HG03354 (cell line): ENCODE results near the gene ST6GALNAC4.
"Not testable (repeated sequence)": the region's sequence is repeated elsewhere in the genome, so short reads cannot be mapped to it uniquely, and the experiment has no call there.

Experiments
- ATAC-seq: cut with Tn5 transposase; IDR thresholded peaks from one replicate; pipeline ENCODE4 v1.9.1; 2021; ENCODE audit warnings: mild to moderate bottlenecking; ENCODE audit not compliant: unreplicated experiment, poor library complexity, severe bottlenecking

ST6GALNAC4 gene

GRCh38 chr9:127896395-127897192 lies 20.2 kb downstream of the ST6GALNAC4 start:
- no peak for ATAC-seq

DNA sequence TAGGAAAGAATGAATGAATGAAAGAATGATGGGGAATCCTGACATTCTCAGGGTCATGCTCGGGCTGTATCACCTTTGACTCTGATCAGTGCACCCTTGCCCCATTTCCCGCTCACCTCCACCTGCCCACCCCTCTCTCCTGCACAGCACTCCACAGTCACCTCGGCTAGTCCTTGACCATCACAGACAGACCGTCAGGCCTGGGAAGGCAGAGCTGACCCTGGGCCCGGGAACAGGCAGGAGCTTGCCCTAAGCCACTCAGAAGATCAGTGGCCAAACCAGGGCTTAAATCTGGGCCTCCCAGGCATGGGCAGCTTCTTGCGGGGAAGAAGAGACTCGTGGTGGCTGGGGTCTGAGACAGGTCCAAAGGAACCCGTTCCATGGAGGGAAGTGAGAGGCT lies 21.0 kb downstream of the ST6GALNAC4 start:
- ATAC-seq = no peak

DNA sequence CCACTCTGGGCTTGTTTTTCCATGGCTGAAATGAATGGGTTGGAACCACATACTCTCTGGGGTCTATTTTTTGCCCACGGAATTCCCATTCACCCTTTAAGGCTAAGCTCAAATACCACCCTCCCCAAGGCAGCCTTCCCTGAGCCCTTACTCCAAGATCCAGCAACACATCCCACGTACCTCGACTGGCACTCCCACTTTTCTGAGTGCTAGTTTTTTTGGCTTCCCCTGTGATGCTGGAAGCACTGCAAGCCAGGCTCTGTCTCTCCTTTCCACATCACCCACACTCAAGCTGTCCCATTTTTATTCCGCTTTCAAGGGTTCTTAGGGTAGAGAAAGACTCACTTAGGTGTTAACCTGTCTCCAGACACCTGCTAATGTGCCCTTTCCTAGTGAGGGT lies 23.4 kb downstream of the ST6GALNAC4 start:
- ATAC-seq = no peak

DNA sequence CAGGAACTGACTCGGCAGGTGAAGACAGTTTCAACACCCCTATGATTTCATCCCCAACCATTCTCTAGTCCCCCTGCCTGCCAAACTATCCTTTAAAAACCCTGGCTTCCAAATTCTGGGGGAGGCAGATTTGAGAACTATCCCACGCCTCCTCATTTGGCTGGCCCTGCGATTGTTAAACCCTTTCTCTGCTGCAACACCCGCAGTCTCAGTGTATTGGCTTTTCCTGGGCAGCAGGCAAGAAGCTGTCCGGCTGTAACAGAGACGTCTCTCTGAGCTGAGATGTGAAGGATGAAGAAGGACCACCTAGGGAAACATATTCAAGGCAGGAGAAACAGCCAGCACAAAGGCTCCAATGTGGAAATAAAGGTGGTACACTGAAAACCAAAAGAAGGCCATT lies 24.0 kb downstream of the ST6GALNAC4 start:
- ATAC-seq = no peak

DNA sequence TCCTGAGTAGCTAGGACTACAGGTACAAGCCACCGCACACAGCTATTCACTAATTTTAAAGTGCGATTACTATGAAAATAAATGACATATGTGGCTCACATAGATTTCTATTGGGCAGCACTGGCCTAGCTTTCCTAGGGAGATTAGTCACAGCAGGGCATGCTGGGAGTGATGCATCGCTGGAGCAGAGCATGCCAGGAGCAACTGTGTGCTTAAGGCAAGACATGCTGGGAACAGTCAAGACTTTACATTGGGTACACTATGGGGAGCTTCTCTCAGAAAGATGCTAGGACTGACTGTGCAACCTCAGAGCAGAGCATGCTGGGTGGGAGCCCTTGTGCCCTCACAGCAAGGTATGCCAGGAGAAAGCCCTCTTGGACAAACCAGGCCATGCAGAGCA lies 26.8 kb downstream of the ST6GALNAC4 start:
- ATAC-seq = no peak

- no peak for ATAC-seq
These were observed 29.0 kb downstream of the ST6GALNAC4 start for GRCh38 chr9:127887792-127888191.

DNA sequence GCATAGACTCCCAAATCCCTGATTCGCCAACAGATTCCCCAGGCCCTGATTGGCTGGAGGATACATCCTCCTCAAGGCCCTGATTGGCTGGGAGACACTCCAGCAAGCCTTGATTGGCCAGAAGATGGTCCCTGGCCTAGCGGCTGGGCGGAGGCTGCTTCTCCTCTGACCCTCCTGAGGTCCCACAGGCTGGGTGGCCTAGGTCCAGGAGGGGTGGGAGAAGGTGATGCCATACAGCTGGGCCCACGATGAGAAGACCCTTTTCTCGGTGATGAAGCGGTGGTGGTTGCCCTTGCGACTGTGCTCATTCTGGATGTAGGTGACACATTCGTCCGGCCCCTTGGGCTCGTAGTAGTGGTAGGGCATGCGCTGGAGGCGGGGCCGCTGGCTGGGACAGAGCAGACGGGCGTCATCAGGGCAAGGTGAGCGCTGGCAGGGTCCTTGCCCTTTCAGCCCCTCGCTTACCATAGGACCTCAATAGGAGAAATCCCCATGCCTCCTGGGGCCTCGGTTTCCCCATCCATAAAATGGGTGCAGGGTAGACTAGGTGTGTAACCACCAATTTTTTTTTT lies 30.4 kb downstream of the ST6GALNAC4 start:
- ATAC-seq = no peak

DNA sequence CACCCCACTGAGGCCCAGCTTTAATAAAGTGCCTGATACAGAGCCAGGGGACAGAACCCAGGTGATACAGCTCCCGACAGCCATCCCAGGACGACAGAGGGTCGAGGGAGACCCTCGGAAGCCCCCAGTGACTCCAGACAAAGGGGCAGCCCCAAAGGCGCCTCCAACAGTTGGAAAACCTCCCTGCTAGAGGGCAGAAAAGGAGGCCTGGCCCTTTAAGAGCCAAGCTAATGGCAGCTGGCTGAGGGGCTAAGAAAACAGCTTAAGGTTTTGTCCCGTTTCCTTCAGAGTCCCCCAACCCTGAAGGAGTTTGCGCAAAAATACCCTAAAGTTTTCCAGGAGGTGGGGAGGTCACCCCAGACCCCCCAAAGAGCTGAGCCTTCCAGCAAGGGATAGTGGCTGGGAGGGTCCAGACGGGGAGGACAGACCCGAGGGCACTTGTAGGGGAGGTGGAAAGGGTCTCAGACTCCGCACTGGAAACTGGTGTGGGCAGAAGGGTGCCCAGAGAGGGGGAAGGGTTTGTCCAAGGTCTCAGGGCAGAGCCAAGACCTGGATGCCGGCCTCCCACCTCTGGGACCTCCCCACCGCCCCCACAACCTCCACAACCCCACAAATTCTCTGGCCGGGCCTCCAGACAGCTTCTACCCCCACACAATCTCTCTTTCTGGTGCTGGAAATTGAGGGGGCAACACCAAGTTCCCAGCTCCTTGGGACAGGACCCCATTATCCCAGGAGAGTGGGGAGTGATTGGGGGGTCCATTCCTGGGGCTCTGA lies 31.1 kb downstream of the ST6GALNAC4 start:
- no peak for ATAC-seq

DNA sequence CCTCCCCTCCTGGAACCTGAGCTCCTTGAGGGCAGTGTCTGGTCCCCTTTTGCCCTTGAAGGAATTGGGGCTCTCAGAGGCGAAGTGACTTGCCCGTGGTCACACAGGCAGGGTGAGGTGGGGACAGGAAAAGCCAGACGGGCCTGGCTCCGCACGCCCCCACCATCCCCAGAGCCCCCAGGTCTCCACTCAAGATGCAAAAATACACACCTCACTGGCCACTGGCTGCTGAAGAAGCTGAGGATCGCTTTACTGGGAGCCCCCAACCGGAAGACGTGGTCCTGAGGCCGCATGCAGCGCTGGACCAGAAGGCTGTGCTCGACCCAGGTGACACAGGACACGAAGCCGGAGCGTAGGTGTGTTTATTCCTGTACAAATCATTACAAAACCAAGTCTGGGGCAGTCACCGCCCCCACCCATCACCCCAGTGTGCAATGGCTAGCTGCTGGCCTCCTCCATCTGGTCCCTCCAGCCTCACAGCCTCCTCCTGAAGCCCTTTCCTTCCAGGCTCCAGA lies 31.8 kb downstream of the ST6GALNAC4 start:
- ATAC-seq = no peak

- ATAC-seq = no peak
These were observed 32.4 kb downstream of the ST6GALNAC4 start for GRCh38 chr9:127884427-127884911.

- ATAC-seq = no peak
These were observed 32.9 kb downstream of the ST6GALNAC4 start for GRCh38 chr9:127883959-127884358.

GRCh38 chr9:127881715-127882114 lies 35.1 kb downstream of the ST6GALNAC4 start:
- not testable (repeated sequence) for ATAC-seq

GRCh38 chr9:127880143-127880542 lies 36.7 kb downstream of the ST6GALNAC4 start:
- no peak for ATAC-seq

DNA sequence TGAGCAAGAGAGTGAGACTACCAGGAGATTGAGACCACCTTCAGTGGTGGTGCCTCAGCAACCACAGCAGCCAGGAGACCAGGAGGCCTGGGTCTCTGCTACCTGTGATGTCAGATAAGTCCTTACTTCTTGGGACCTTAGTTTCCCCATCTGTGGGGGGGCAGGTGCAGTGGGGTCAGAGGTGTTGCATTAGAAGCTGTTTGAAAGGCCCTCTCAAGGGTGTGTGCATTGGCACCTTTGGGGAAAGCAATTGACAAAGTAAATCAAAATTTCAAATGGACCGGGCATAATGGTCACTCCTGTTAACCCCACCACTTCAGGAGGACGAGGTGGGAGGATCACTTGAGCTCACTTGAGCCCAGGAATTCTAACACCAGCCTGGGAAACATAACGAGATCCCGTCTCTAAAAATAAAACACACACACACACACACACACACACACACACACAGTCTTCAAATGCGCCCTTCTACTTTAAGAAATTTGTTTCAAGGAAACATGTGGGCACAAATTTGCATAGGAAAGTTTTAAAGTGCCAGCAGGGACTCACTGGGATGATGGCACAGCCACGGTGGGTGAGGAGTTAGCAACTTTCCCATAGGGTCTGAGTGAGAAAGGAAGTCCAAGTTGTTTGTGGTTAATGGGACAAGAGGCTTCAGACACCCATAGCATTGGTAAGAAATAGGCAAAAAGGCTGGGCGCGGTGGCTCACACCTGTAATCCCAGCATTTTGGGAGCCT lies 38.0 kb downstream of the ST6GALNAC4 start:
- no peak for ATAC-seq

DNA sequence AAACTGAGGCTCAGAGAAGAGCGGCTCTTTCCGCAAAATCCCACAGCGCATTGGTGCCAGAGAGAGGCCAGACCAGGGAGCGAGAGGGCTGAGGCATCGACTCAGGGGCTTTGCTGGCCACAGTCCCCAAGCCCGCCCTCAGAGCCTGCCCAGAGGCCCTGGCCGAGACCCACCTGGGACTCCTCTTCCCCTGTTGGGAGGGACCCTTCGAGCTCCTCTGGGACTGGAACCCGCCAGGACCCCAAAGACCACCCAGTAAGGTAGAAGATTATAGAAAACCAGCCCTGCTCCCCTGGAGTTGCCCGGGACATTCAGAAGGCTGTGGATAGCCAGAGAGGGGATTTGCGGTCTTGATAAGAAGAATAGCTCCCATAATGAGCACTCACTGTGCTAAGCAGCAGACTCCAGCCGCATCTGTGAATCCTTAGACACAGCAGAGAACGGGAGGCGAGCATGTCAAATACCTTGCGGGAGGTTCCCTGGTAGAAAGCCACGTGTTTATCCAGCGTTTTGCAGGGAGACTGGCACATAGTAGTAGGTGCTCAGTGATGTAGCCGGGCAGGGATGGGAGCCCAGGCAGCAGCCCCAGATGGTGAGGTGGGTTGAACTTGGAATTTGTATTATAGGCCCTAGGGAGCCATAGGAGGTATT lies 38.7 kb downstream of the ST6GALNAC4 start:
- ATAC-seq = no peak

DNA sequence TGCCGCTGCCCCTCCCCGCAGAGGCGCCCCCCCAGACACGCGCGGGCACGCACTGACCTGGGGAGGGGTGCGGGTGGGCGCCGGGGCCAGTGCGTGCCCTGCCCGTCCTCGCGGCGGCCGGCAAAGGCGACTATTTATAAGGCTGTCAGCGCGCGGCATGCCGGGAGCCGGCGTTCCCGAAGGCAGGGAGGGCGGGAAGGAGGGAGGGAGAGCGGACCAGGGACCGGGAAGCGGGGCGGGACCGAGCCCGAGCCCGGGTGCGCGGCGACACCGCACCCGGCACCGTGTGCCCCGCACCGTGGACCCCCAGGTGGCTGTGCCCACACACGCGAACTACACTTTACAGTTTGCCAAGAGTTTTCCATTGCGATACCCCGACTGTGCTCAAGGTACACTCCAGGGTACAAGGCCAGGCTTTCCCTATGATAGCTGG lies 39.3 kb downstream of the ST6GALNAC4 start, which contains the start of gene AK1:
TSS of gene AK1 (minus strand) at position 110 of the 433 bp plus-strand sequence. CDS start 3,058 bp downstream, outside the sequence.
- no peak for ATAC-seq

DNA sequence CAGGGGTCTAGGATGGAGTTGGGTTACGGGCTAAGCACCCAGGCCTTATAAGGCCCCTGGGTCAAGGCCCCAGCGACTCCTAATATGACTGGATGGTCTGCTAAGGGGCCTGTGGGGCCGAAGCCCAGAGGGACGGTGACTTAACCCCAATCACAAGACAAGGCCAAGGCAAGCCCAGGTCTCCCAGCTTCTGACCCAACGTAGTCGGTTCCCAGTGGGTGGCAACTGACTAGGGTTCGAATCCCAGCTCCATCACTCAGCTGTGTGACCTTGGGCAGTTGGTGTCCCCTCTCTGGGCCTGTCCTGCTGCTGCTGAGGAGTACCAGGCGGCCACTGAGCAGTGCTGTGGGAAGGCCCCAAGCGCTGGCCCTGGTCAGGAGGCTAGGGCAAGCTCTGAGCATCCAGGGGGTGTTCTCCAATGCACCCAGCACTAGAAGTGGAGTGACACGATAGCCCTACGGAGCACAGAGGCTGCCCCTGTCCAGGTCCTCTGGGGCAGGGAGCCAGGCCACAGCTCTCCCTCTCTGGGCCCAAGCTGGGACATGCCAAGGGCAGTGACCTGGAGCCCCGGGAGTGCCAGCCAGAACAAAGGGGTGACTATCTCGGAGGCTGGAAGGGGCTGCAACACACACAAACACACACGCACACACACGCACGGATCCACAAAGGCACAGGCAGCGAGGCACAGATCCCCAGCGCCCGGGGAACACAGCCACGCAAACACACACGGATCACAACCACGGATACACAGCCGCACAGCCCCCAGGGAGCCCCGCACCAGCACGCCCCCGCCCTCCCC lies 39.9 kb downstream of the ST6GALNAC4 start:
- no peak for ATAC-seq

- no peak for ATAC-seq
These were observed 40.6 kb downstream of the ST6GALNAC4 start for GRCh38 chr9:127876026-127876763.
